ENCODE measurements around the gene ADAMTS9.

GRCh38 chr3:64490180-64490724, 197.5 kb downstream of the ADAMTS9 start:
- TF ChIP-seq CTCF (IDR thresholded peaks at IDR 0.05; ENCODE audit: low read depth, low read length): no peak
- TF ChIP-seq POLR2A (IDR thresholded peaks at IDR 0.05; ENCODE audit: extremely low read depth, insufficient read length): no peak
- no peak for TF ChIP-seq MAX (IDR thresholded peaks at IDR 0.05; ENCODE audit: low read depth, low read length)
